HFF-Myc (cell line): ENCODE measurements around the gene GINS2.

Experiments used
- DNase-seq: peaks from one replicate; pipeline ENCODE4 v3.0.0-alpha.2; 2011; ENCODE audit warnings: low read depth; ENCODE audit errors: extremely low read depth
- H3K4me3 ChIP-seq: replicated peaks from 2 replicates; pipeline ENCODE4 v1.5.1; 2011; ENCODE audit warnings: low read depth, mild to moderate bottlenecking, control low read depth, low read length
- CTCF ChIP-seq: IDR thresholded peaks from 2 replicates; pipeline ENCODE4 v1.5.1; 2012; ENCODE audit warnings: mild to moderate bottlenecking, low read depth, low read length, control low read depth; ENCODE audit errors: missing control alignments

GINS2 gene

GRCh38 chr16:85717393-85718152, 28.8 kb upstream of the GINS2 start:
- peak; percentile 57 for TF ChIP-seq CTCF
- no peak overlapping the region for H3K4me3 ChIP-seq
- DNase-seq = peak; percentile 15

GRCh38 chr16:85716680-85717038, 27.9 kb upstream of the GINS2 start:
- no peak for DNase-seq
- no peak for TF ChIP-seq CTCF
- no peak overlapping the region for H3K4me3 ChIP-seq

- TF ChIP-seq CTCF = no peak
- no peak for DNase-seq
- no peak overlapping the region for H3K4me3 ChIP-seq
These were observed 27.4 kb upstream of the GINS2 start for GRCh38 chr16:85716022-85716679.

- H3K4me3 ChIP-seq = no peak overlapping the region
- no peak for DNase-seq
- no peak for TF ChIP-seq CTCF
These were observed 26.6 kb upstream of the GINS2 start for GRCh38 chr16:85715169-85716021.

- no peak for TF ChIP-seq CTCF
- no peak for DNase-seq
- H3K4me3 ChIP-seq = no peak overlapping the region
These were observed 24.0 kb upstream of the GINS2 start for GRCh38 chr16:85712801-85713200.

GRCh38 chr16:85711982-85712587, 23.3 kb upstream of the GINS2 start:
- no peak overlapping the region for H3K4me3 ChIP-seq
- TF ChIP-seq CTCF = no peak
- no peak for DNase-seq
